A673 (cell line): Measurements from ENCODE around the gene STPG1. TPM values are rescaled to one million over a fixed set of nuclear protein-coding genes. Genes with fewer than 3 reads are reported as not detected.

Experiments
- BruUV-seq: library from RNA; stranded (reverse); fragments of 400-500 nt; replicated peaks from 2 replicates; lab custom pipeline; 2021; lab: Mats Ljungman, UMichigan
- CTCF ChIA-PET: fragments of 300-600 bp; sonication (Branson Sonifier 250); formaldehyde crosslinking; loops from one replicate; lab custom pipeline; 2022; ENCODE audit warnings: antibody characterized with exemption; lab: Charles Lee
- POLR2A ChIA-PET: fragments of 300-600 bp; sonication (Branson Sonifier 250); formaldehyde crosslinking; loops from one replicate; lab custom pipeline; 2022; ENCODE audit warnings: antibody characterized with exemption; ENCODE audit not compliant: low non-redundant PET; lab: Charles Lee
- DNase-seq: peaks from one replicate; pipeline ENCODE4 v3.0.0-alpha.2; 2015; ENCODE audit warnings: low spot score
- H3K27ac ChIP-seq: fragments of 200-600 bp; sonication (generic); 2 replicates; pipeline ENCODE4 v1.5.1; 2016; ENCODE audit warnings: mixed run types, low read depth, mild to moderate bottlenecking, mixed read lengths, antibody characterized with exemption, low read length; ENCODE audit not compliant: poor library complexity, severe bottlenecking
- H3K27me3 ChIP-seq: fragments of 200-600 bp; sonication (generic); replicated peaks from 2 replicates; pipeline ENCODE4 v1.6.1; 2017; ENCODE audit warnings: mixed run types, low read depth, mild to moderate bottlenecking, mixed read lengths, antibody characterized with exemption, low read length; ENCODE audit not compliant: insufficient read depth, poor library complexity
- H3K36me3 ChIP-seq: fragments of 200-600 bp; sonication (generic); 2 replicates; pipeline ENCODE4 v1.6.1; 2016; ENCODE audit warnings: mixed run types, mild to moderate bottlenecking, mixed read lengths, antibody characterized with exemption, low read length; ENCODE audit not compliant: insufficient read depth, poor library complexity, severe bottlenecking
- H3K4me1 ChIP-seq: fragments of 200-600 bp; sonication (generic); 2 replicates; pipeline ENCODE4 v1.6.1; 2017; ENCODE audit warnings: mixed run types, mild to moderate bottlenecking, mixed read lengths, antibody characterized with exemption, low read length; ENCODE audit not compliant: insufficient read depth, poor library complexity, severe bottlenecking
- H3K4me3 ChIP-seq: fragments of 200-600 bp; sonication (generic); 2 replicates; pipeline ENCODE4 v1.5.1; 2016; ENCODE audit warnings: low read depth, mixed run types, mild to moderate bottlenecking, mixed read lengths, low read length; ENCODE audit not compliant: poor library complexity, severe bottlenecking
- H3K9me3 ChIP-seq: fragments of 200-600 bp; sonication (generic); 2 replicates; pipeline ENCODE4 v1.6.1; 2016; ENCODE audit warnings: mixed run types, low read depth, mild to moderate bottlenecking, mixed read lengths, antibody characterized with exemption, low read length; ENCODE audit not compliant: poor library complexity, severe bottlenecking
- EZH2 ChIP-seq: fragments of 200-600 bp; sonication (generic); IDR thresholded peaks from 2 replicates; pipeline ENCODE4 v1.6.1; 2017; ENCODE audit warnings: borderline replicate concordance, low read depth, mild to moderate bottlenecking, mixed read lengths, antibody characterized with exemption, low read length; ENCODE audit not compliant: poor library complexity, severe bottlenecking
- intact Hi-C: fragments of 100-400 bp; cut with micrococcal nuclease; formaldehyde crosslinking; loops from one replicate; pipeline ENCODE4 v1.10.0; 2022; ENCODE audit not compliant: unreplicated experiment
- total RNA-seq: library from RNA; stranded (reverse); gene quantifications from 2 replicates; pipeline ENCODE4 v1.2.3, GENCODE V29; 2021
- TF ChIP-seq, protein P1 (sequence below): fragments of 300-800, 200-600 bp; sonication (generic); conservative IDR thresholded peaks from 2 replicates; pipeline ENCODE4 v1.5.1; 2017; ENCODE audit warnings: low read depth, mild to moderate bottlenecking, antibody characterized with exemption, low read length, moderate library complexity, mixed read lengths

STPG1 gene
- total RNA-seq, 1 experiment from 2014 or later = 7.2 TPM

DNA sequence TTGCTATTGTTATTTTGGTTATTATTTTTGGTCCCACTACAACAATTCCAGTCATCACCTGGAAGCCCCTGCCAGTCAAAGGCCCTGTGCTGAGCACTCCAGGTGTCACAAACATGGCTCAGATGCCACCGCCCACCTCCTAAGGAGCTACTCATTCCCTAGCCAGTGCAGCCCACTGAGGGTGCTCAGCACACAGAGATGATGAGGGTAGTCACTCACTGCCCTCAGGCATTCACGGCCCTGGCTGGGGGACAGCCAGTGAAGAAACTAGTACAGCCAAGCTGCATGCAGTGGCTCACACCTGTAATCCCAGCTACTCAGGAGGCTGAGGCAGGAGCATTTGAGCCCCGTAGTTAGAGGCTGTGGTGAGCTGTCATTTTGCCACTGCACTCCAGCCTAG lies 44.3 kb upstream of the STPG1 start:
- H3K4me1 ChIP-seq = no peaks in the 10 kb centered on the region
- ChIA-PET POLR2A (no interaction called here), CTCF (no interaction called here)
- intact Hi-C loops = no loop called here
- H3K4me3 ChIP-seq = no peak overlapping the region
- no peaks in the 10 kb centered on the region for H3K9me3 ChIP-seq
- no peak for TF ChIP-seq EZH2
- TF ChIP-seq, protein P1, sequence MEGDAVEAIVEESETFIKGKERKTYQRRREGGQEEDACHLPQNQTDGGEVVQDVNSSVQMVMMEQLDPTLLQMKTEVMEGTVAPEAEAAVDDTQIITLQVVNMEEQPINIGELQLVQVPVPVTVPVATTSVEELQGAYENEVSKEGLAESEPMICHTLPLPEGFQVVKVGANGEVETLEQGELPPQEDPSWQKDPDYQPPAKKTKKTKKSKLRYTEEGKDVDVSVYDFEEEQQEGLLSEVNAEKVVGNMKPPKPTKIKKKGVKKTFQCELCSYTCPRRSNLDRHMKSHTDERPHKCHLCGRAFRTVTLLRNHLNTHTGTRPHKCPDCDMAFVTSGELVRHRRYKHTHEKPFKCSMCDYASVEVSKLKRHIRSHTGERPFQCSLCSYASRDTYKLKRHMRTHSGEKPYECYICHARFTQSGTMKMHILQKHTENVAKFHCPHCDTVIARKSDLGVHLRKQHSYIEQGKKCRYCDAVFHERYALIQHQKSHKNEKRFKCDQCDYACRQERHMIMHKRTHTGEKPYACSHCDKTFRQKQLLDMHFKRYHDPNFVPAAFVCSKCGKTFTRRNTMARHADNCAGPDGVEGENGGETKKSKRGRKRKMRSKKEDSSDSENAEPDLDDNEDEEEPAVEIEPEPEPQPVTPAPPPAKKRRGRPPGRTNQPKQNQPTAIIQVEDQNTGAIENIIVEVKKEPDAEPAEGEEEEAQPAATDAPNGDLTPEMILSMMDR = no peak
- BruUV-seq = no TSS peak
- H3K36me3 ChIP-seq = no peaks in the 10 kb centered on the region
- no peaks in the 10 kb centered on the region for H3K27me3 ChIP-seq
- H3K27ac ChIP-seq = no peak overlapping the region
- no peak for DNase-seq

DNA sequence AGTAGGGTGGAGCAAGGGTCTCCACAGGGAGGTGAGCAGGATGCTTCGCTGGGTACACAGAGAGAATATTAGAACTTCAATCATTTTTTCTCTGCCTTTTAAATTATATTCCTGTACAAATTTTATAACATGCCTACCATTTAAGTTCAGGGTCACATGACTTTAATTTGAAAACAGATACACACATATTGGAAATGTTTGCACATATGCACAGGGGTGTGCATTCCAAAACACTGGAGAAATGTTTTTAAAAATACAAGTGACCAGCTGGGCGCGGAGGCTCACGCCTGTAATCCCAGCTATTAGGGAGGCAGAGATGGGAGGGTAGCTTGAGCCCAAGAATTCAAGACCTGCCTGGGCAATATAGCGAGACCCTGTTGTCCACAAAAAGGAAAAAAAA lies 41.7 kb upstream of the STPG1 start:
- H3K27me3 ChIP-seq = no peaks in the 10 kb centered on the region
- H3K36me3 ChIP-seq = no peaks in the 10 kb centered on the region
- ChIA-PET CTCF (no interaction called here), POLR2A (interaction anchor here (0.7 kb wide), 1 partner anchor 21 kb away, joined by 4 read pairs; no protein-coding TSS in a partner anchor)
- BruUV-seq = no TSS peak
- H3K9me3 ChIP-seq = no peaks in the 10 kb centered on the region
- H3K27ac ChIP-seq = no peak overlapping the region
- no peak for DNase-seq
- no peak overlapping the region for H3K4me3 ChIP-seq
- TF ChIP-seq, protein P1 = no peak
- no peak for TF ChIP-seq EZH2
- no peaks in the 10 kb centered on the region for H3K4me1 ChIP-seq
- intact Hi-C loops = no loop called here

DNA sequence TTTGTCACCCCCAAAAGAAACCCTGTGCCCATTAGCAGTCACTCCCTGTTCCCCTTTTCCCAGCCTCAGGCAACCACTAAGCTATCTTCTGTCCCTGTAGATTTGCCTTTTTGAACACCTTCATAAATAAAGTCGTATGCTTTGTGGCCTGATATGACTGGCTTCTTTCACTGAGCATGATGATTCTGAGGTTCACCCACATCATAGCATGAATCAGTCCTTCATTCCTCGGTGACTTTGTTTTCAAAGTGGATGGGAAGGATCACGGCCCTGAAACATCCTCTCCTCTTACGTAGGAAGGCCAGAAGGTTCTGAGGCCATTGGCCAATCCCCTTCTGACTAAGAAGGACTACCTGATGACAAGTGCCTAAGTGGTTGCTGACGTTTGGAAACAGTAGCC lies 41.1 kb upstream of the STPG1 start:
- no peak for DNase-seq
- H3K4me3 ChIP-seq = no peak overlapping the region
- no peaks in the 10 kb centered on the region for H3K36me3 ChIP-seq
- H3K9me3 ChIP-seq = no peaks in the 10 kb centered on the region
- H3K27me3 ChIP-seq = no peaks in the 10 kb centered on the region
- no peaks in the 10 kb centered on the region for H3K4me1 ChIP-seq
- ChIA-PET POLR2A (no interaction called here), CTCF (interaction anchor here (0.6 kb wide), 1 partner anchor 86 kb away, joined by 6 read pairs; no protein-coding TSS in a partner anchor)
- TF ChIP-seq, protein P1 = no peak
- no peak for TF ChIP-seq EZH2
- BruUV-seq = no TSS peak
- intact Hi-C loops = no loop called here
- H3K27ac ChIP-seq = no peak overlapping the region
